HG02870 (cell line): ENCODE data around the gene NR6A1.

Source experiments
- ATAC-seq: cut with Tn5 transposase; IDR thresholded peaks from one replicate; pipeline ENCODE4 v1.9.1; 2021; ENCODE audit warnings: mild to moderate bottlenecking, moderate library complexity; ENCODE audit not compliant: unreplicated experiment

The NR6A1 gene

GRCh38 chr9:124695280-124695890 is 75.7 kb downstream of the NR6A1 start:
- no peak for ATAC-seq

- ATAC-seq: no peak
Observed at GRCh38 chr9:124694414-124695279, 76.5 kb downstream of the NR6A1 start.

- ATAC-seq: no peak
Observed at GRCh38 chr9:124693403-124693802, 77.7 kb downstream of the NR6A1 start.

- ATAC-seq: no peak
Observed at GRCh38 chr9:124688238-124688904, 82.7 kb downstream of the NR6A1 start.

GRCh38 chr9:124686918-124687317 is 84.2 kb downstream of the NR6A1 start:
- no peak for ATAC-seq

GRCh38 chr9:124685217-124685616 is 85.9 kb downstream of the NR6A1 start:
- no peak for ATAC-seq

- ATAC-seq: no peak
Observed at GRCh38 chr9:124684169-124684568, 86.9 kb downstream of the NR6A1 start.

- ATAC-seq: no peak
Observed at GRCh38 chr9:124683043-124683442, 88.1 kb downstream of the NR6A1 start.

GRCh38 chr9:124680714-124681390 is 90.3 kb downstream of the NR6A1 start:
- ATAC-seq: no peak

GRCh38 chr9:124680049-124680448 is 91.1 kb downstream of the NR6A1 start:
- no peak for ATAC-seq

- no peak for ATAC-seq
Observed at GRCh38 chr9:124676159-124676551, 95.0 kb downstream of the NR6A1 start.

GRCh38 chr9:124675261-124676158 is 95.6 kb downstream of the NR6A1 start:
- ATAC-seq: no peak

GRCh38 chr9:124674651-124675050 is 96.5 kb downstream of the NR6A1 start:
- ATAC-seq: no peak

- no peak for ATAC-seq
Observed at GRCh38 chr9:124673063-124673462, 98.0 kb downstream of the NR6A1 start.

GRCh38 chr9:124671861-124672260 is 99.2 kb downstream of the NR6A1 start:
- no peak for ATAC-seq

- no peak for ATAC-seq
Observed at GRCh38 chr9:124666642-124667041, 104.5 kb downstream of the NR6A1 start.

- no peak for ATAC-seq
Observed at GRCh38 chr9:124665391-124666058, 105.6 kb downstream of the NR6A1 start.

- no peak for ATAC-seq
Observed at GRCh38 chr9:124664143-124664542, 107.0 kb downstream of the NR6A1 start.

GRCh38 chr9:124663046-124663961 is 107.8 kb downstream of the NR6A1 start:
- ATAC-seq: no peak
